Measurements from ENCODE around the gene RAPGEF1. TPM values are rescaled to one million over a fixed set of nuclear protein-coding genes. Genes with fewer than 3 reads are reported as not detected.

The RAPGEF1 gene
- total RNA-seq, 1 donor from 2014 or later, result 146 TPM

DNA sequence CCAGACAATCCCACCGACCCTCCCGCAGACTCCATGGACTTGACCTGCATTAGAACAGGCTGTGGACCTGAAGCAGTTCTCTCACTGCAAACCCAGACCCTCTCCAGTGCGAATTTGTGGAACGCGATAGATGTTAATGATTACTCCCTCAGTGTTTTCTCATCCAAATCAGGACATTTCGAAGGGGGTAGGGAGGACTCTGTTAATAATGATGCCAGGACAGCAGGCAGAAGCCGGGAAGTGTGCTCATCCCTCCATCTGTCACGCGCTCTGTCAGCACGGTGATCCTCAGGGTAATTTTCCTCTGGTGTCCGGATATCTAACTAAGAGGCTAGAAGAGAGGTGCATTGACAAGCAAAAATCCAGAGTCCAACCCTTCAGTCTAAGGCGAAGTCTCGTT lies 18.8 kb downstream of the RAPGEF1 start:
- TF ChIP-seq, protein P1, sequence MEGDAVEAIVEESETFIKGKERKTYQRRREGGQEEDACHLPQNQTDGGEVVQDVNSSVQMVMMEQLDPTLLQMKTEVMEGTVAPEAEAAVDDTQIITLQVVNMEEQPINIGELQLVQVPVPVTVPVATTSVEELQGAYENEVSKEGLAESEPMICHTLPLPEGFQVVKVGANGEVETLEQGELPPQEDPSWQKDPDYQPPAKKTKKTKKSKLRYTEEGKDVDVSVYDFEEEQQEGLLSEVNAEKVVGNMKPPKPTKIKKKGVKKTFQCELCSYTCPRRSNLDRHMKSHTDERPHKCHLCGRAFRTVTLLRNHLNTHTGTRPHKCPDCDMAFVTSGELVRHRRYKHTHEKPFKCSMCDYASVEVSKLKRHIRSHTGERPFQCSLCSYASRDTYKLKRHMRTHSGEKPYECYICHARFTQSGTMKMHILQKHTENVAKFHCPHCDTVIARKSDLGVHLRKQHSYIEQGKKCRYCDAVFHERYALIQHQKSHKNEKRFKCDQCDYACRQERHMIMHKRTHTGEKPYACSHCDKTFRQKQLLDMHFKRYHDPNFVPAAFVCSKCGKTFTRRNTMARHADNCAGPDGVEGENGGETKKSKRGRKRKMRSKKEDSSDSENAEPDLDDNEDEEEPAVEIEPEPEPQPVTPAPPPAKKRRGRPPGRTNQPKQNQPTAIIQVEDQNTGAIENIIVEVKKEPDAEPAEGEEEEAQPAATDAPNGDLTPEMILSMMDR (IDR thresholded peaks at IDR 0.05), result no peak
- intact Hi-C loops (cut with DNase I), result no loop called here
- Histone ChIP-seq H3K4me1 (peaks cover 71% of the 10 kb centered on the region), H3K9me3 (no peaks in the 10 kb centered on the region), H3K27me3 (ENCODE audit: low read depth) (no peaks in the 10 kb centered on the region), H3K27ac (no peak overlapping the region), H3K36me3 (peaks cover 5% of the 10 kb centered on the region), H3K4me3 (no peak overlapping the region)
- ATAC-seq, result no peak
- no peak for DNase-seq

DNA sequence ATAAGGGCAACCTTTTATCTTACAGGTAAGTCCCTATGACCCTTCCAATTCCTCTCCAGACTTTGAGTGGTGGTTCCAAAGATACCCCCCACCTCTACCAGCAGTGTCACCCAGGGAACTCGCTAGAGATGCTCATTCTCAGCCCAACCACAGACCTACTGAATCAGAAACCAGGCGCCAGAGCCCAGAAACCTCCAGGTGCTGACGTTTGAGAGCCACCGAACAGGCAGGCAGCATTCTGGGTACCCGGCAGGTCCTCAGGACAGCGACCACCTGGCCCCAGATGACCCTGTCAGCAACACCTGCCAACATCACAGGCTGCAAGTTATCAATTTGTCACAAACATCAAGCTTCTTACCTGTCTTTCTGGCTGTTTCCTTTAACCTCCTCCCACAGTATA lies 19.5 kb downstream of the RAPGEF1 start:
- H3K27ac ChIP-seq, result peak overlapping the region; percentile 36
- TF ChIP-seq, protein P1 (IDR thresholded peaks at IDR 0.05), result no peak
- H3K4me1 ChIP-seq, result peaks cover 76% of the 10 kb centered on the region
- H3K36me3 ChIP-seq, result peaks cover 8% of the 10 kb centered on the region
- intact Hi-C loops (cut with DNase I), result no loop called here
- no peak overlapping the region for H3K4me3 ChIP-seq
- H3K9me3 ChIP-seq, result no peaks in the 10 kb centered on the region
- ATAC-seq (no peak), DNase-seq (no peak)
- H3K27me3 ChIP-seq (ENCODE audit: low read depth), result no peaks in the 10 kb centered on the region

DNA sequence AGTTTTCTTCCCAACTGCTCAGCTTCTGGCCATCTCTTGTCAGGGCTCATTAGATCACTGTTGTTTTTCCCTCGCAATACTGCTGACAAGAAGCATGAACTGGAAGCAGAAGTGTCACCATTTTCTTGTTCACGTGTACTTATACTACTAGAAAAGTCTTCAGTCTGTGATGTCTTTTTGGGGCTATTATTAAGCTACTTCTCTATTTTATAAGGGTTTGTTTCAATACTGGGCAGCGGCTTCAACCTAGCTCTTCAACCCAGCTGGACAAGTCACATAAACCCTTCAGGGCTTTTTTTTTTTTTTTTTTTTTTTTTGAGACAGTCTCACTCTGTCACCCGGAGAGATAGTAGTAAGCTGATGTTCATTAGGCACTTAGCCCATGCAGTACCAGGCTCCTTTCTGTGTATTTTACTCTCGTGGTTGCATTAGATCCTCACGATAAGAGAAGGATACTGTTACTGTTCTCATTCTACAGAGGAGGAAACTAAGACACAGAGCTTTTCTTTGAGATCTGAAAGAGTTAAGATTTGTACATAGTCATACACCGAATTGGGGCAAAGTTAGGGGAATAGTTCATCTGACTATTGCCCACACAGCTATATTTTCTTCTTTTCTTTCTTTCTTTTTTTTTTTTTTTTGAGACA lies 20.5 kb downstream of the RAPGEF1 start:
- no peak for DNase-seq
- ATAC-seq, result peak; percentile 16 to 30
- TF ChIP-seq, protein P1 (IDR thresholded peaks at IDR 0.05), result no peak
- Histone ChIP-seq H3K27ac (peak overlapping the region; percentile 37), H3K9me3 (no peaks in the 10 kb centered on the region), H3K27me3 (ENCODE audit: low read depth) (no peaks in the 10 kb centered on the region), H3K4me1 (peaks cover 76% of the 10 kb centered on the region), H3K4me3 (no peak overlapping the region), H3K36me3 (peaks cover 11% of the 10 kb centered on the region)
- intact Hi-C loops (cut with DNase I), result no loop called here

DNA sequence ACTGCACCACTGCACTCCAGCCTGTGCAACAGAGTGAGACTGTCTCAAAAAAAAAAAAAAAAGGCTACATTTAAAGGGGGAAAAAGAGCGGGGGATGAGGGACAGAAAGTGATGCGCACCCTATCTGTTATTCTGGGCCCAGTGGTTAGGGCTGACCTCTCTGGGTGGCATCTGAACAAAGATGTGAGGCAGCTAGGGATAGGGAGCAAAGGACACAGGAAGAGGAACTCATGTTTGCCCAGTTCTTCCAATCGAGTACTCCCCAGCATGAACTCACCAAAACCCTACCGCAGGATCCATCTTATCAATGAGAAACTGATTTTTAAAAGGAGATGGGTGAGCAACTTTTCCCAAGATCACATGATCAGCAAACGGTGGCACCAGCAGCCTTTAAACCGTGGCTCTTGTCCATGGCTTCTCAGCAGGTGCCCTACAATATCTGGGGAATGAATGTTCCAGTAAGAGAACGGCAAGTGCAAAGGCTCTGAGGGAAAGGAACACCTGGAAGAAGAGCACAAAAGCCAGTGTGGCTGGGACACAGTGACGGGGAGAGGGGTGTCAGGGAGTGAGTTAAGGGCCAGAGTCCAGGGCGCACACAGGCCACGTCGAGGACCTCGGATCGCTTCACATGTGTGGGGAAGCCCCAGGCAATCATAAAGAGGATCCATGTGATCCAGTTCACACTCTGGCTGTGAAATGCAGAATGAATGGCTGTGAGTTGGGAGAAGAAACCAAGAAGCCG lies 22.0 kb downstream of the RAPGEF1 start:
- ATAC-seq, result no peak
- Histone ChIP-seq H3K36me3 (peaks cover 11% of the 10 kb centered on the region), H3K9me3 (no peaks in the 10 kb centered on the region), H3K27ac (no peak overlapping the region), H3K27me3 (ENCODE audit: low read depth) (no peaks in the 10 kb centered on the region), H3K4me1 (peaks cover 83% of the 10 kb centered on the region), H3K4me3 (no peak overlapping the region)
- intact Hi-C loops (cut with DNase I), result no loop called here
- TF ChIP-seq, protein P1 (IDR thresholded peaks at IDR 0.05), result no peak
- no peak for DNase-seq

DNA sequence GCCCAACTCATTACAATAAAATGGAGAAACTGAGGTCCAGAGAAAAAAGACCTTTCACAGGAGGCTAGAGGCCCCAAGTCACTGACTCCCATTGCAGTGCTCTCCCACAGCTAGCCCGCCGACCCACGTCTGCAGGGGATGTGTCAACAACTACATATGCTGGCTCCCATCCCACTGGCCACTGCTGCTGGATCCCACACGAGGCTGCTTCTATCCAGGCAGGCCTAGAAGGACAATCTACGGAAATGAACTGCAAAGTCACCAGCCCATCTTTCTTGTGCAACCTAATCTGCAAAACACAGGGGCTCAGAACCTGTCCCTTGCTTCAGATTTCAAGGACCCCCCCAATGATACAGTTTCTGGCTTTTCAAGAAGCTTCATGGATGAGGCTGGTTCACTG lies 24.0 kb downstream of the RAPGEF1 start:
- H3K27me3 ChIP-seq (ENCODE audit: low read depth), result no peaks in the 10 kb centered on the region
- no peak overlapping the region for H3K4me3 ChIP-seq
- peak overlapping the region; percentile 78 for H3K27ac ChIP-seq
- H3K36me3 ChIP-seq, result peaks cover 9% of the 10 kb centered on the region
- H3K4me1 ChIP-seq, result peaks cover 93% of the 10 kb centered on the region
- no peak for ATAC-seq
- TF ChIP-seq, protein P1 (IDR thresholded peaks at IDR 0.05), result no peak
- DNase-seq, result no peak
- no peaks in the 10 kb centered on the region for H3K9me3 ChIP-seq
- intact Hi-C loops (cut with DNase I), result no loop called here
